ENCODE measurements around the gene KCNH2. TPM values are rescaled to one million over a fixed set of nuclear protein-coding genes. Genes with fewer than 3 reads are reported as not detected.

Gene KCNH2
- total RNA-seq, 2 donors from 2014 or later, result 1.1 to 1.9 TPM

GRCh38 chr7:150946421-150947240, 31.5 kb downstream of the KCNH2 start:
- no peaks in the 10 kb centered on the region for H3K36me3 ChIP-seq (ENCODE audit: control insufficient read depth, insufficient read depth, low read length)
- H3K9ac ChIP-seq (ENCODE audit: extremely low read depth, low read length, poor library complexity, severe bottlenecking), result no peak overlapping the region
- H3K27ac ChIP-seq (ENCODE audit: low read depth, low read length), result no peak overlapping the region
- Mint-ChIP-seq H3K36me3 (ENCODE audit: low read depth) (no peaks in the 10 kb centered on the region), H3K27ac (peak overlapping the region; percentile 66), H3K9me3 (no peaks in the 10 kb centered on the region), H3K4me1 (peaks cover 8% of the 10 kb centered on the region), H3K4me3 (no peak overlapping the region), H3K27me3 (ENCODE audit: insufficient read depth) (peaks cover 8% of the 10 kb centered on the region)
- WGBS, 2 experiments (ENCODE audit: insufficient coverage in 1 of 2, insufficient read length in 1 of 2), result 85 to 97% methylated on average over 8 to 25 of the region's 27 CpGs
- H3K4me3 ChIP-seq (ENCODE audit: low read length), result no peak overlapping the region
- H3K27me3 ChIP-seq (ENCODE audit: control insufficient read depth, insufficient read depth, low read length, poor library complexity, severe bottlenecking), result peaks cover 5% of the 10 kb centered on the region
- TF ChIP-seq CTCF (conservative IDR thresholded peaks at IDR 0.05), result no peak
- no peaks in the 10 kb centered on the region for H3K4me1 ChIP-seq (ENCODE audit: control insufficient read depth, insufficient read depth, low read length)
- no peaks in the 10 kb centered on the region for H3K9me3 ChIP-seq (ENCODE audit: control insufficient read depth, low read length)
- no peak for DNase-seq

GRCh38 chr7:150945853-150946420, 32.2 kb downstream of the KCNH2 start:
- no peaks in the 10 kb centered on the region for H3K36me3 Mint-ChIP-seq (ENCODE audit: low read depth)
- DNase-seq, result no peak

More at GRCh38 chr7:150945853-150946420, 32.2 kb downstream of the KCNH2 start:
- peaks cover 8% of the 10 kb centered on the region for H3K4me1 Mint-ChIP-seq
- no peak overlapping the region for H3K27ac ChIP-seq (ENCODE audit: low read depth, low read length)
- WGBS, 2 experiments (ENCODE audit: insufficient coverage in 1 of 2, insufficient read length in 1 of 2), result 87% methylated on average over 15 to 17 of the region's 17 CpGs
- TF ChIP-seq CTCF (conservative IDR thresholded peaks at IDR 0.05), result no peak
- no peaks in the 10 kb centered on the region for H3K36me3 ChIP-seq (ENCODE audit: control insufficient read depth, insufficient read depth, low read length)
- peaks cover 5% of the 10 kb centered on the region for H3K27me3 ChIP-seq (ENCODE audit: control insufficient read depth, insufficient read depth, low read length, poor library complexity, severe bottlenecking)
- H3K9me3 Mint-ChIP-seq, result no peaks in the 10 kb centered on the region
- no peak overlapping the region for H3K4me3 Mint-ChIP-seq
- no peaks in the 10 kb centered on the region for H3K9me3 ChIP-seq (ENCODE audit: control insufficient read depth, low read length)
- H3K4me1 ChIP-seq (ENCODE audit: control insufficient read depth, insufficient read depth, low read length), result no peaks in the 10 kb centered on the region
- peaks cover 8% of the 10 kb centered on the region for H3K27me3 Mint-ChIP-seq (ENCODE audit: insufficient read depth)
- no peak overlapping the region for H3K9ac ChIP-seq (ENCODE audit: extremely low read depth, low read length, poor library complexity, severe bottlenecking)
- H3K4me3 ChIP-seq (ENCODE audit: low read length), result no peak overlapping the region
- no peak overlapping the region for H3K27ac Mint-ChIP-seq

Data from endodermal cell (in vitro differentiated cells).